Ovary (tissue), 9 donors: ENCODE results near the gene TIGD6. TPM values are rescaled to one million over a fixed set of nuclear protein-coding genes. Genes with fewer than 3 reads are reported as not detected.

Experiments used
- DNase-seq, 5 donors: peaks; one replicate each; pipeline ENCODE4 v3.0.0-alpha.2; 2019 to 2020
- H3K27ac ChIP-seq, 2 donors: fragments of 200-600 bp; one replicate each; pipeline versions ENCODE4 v1.5.1 to v1.8.0; 2019 to 2022
- H3K27me3 ChIP-seq: fragments of 200-600 bp; one replicate; pipeline ENCODE4 v1.8.0; 2022
- H3K36me3 ChIP-seq: fragments of 200-600 bp; sonication (generic); one replicate; pipeline ENCODE4 v1.5.1; 2019
- H3K4me1 ChIP-seq: one replicate; pipeline ENCODE4 v1.8.1; 2013; ENCODE audit warnings: mild to moderate bottlenecking, moderate library complexity; ENCODE audit not compliant: insufficient read depth
- H3K4me3 ChIP-seq: fragments of 200-600 bp; sonication (generic); one replicate; pipeline ENCODE4 v1.5.1; 2017
- H3K9me3 ChIP-seq, 2 donors: fragments of 200-600 bp in 1 of 2; sonication (generic) in 1 of 2; one replicate each; pipeline versions ENCODE4 v1.5.1 to v1.8.1; 2013 to 2019; ENCODE audit warnings: mild to moderate bottlenecking in 1 of 2, moderate library complexity in 1 of 2
- EP300 ChIP-seq: sonication (generic); formaldehyde crosslinking; IDR thresholded peaks from one replicate; pipeline ENCODE4 v1.6.1; 2017; ENCODE audit warnings: antibody characterized with exemption
- POLR2A ChIP-seq: fragments of 450-650 bp; IDR thresholded peaks from one replicate; pipeline ENCODE4 v1.6.1; 2017; ENCODE audit warnings: antibody characterized with exemption, mild to moderate bottlenecking, moderate library complexity
- WGBS, 3 donors: extraction: QIAGEN DNeasy Blood & Tissue Kit in 1 of 3; methylation state at CpG; one replicate each; pipeline versions ENCODE4 v1.1.5 to v1.1.7; 2013 to 2017; 5-methylcytosine and 5-hydroxymethylcytosine counted together
- intact Hi-C, 4 donors: fragments of 100-400 bp; cut with DNase I; formaldehyde crosslinking; loops; one replicate each; pipeline versions ENCODE4 v1.11.0 to v1.15.1; 2022 to 2023
- polyA plus RNA-seq, 2 donors: library from polyadenylated mRNA; stranded (reverse); fragments of 200-250 nt in 1 of 2; fragments of 350-450 nt in 1 of 2; fragmentation: Illumina TruSeq in 1 of 2; extraction: RNeasy Lipid Tissue Mini Kit (QIAGEN cat#74804) in 1 of 2; gene quantifications; one replicate each; pipeline ENCODE4 v1.2.3, GENCODE V29; 2013 to 2014
- total RNA-seq, 7 donors: library from RNA; depleted of rRNA in 2 of 7; stranded (reverse); fragments of >200 nt in 2 of 7; fragmentation: NEBNext Ultra II Directional in 3 of 7; extraction: Animal tissue kit (Norgen Biotek cat#: 25700) in 3 of 7; gene quantifications; one replicate each; pipeline versions ENCODE4 v1.1.0 to v1.2.4, GENCODE V29; 2016 to 2023
- TF ChIP-seq, protein P1 (sequence below), 3 donors: fragments of 450-650 bp in 2 of 3; fragments of 200-600 bp in 1 of 3; IDR thresholded peaks; one replicate each; pipeline versions ENCODE4 v1.5.1 to v1.8.0; 2016 to 2022; ENCODE audit warnings: antibody characterized with exemption in 3 of 3, mild to moderate bottlenecking in 1 of 3
- donor health status: DM: no; HTN: no; CAD: no; lungs with moderate emphysema.
- donor health status: DM: no; HTN: no; CAD: no.
- donor health status: Bipolar disorder and iron deficiency.
- donor health status: DM: yes; HTN: yes; CAD: no.
- donor health status: DM: no; HTN: no; CAD: no.
- donor health status: DM: yes; HTN: yes; CAD: no.

TIGD6 gene
- total and polyA plus RNA-seq, 9 donors = 2.0 to 7.6 (median 5.5) TPM

DNA sequence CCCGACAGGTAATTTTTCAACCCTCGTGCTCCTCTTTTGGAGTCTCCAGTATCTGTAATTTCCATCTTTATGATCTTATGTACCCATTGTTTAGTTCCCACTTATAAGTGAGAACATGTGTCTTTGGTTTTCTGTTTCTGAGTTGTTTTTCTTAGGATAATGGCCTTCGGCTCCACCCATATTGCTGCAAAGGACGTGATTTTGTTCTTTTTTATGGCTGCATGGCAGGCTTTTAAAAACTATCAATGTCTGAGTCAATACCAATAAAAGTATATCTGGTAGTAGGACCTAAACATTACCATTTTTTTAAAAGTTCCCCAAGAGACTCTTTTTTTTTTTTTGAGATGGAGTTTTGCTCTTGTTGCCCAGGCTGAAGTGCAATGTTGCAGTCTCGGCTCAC lies 43.8 kb downstream of the TIGD6 start:
- no peaks in the 10 kb centered on the region for H3K9me3 ChIP-seq
- peaks cover 5% of the 10 kb centered on the region for H3K4me1 ChIP-seq
- H3K27me3 ChIP-seq = no peaks in the 10 kb centered on the region
- no peak overlapping the region for H3K27ac ChIP-seq
- intact Hi-C loops = no loop called here
- 73 to 86% (median 74%) methylated on average over 5 of the region's 5 CpGs for WGBS, 3 donors
- no peaks in the 10 kb centered on the region for H3K36me3 ChIP-seq
- TF ChIP-seq, protein P1, sequence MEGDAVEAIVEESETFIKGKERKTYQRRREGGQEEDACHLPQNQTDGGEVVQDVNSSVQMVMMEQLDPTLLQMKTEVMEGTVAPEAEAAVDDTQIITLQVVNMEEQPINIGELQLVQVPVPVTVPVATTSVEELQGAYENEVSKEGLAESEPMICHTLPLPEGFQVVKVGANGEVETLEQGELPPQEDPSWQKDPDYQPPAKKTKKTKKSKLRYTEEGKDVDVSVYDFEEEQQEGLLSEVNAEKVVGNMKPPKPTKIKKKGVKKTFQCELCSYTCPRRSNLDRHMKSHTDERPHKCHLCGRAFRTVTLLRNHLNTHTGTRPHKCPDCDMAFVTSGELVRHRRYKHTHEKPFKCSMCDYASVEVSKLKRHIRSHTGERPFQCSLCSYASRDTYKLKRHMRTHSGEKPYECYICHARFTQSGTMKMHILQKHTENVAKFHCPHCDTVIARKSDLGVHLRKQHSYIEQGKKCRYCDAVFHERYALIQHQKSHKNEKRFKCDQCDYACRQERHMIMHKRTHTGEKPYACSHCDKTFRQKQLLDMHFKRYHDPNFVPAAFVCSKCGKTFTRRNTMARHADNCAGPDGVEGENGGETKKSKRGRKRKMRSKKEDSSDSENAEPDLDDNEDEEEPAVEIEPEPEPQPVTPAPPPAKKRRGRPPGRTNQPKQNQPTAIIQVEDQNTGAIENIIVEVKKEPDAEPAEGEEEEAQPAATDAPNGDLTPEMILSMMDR (IDR thresholded peaks at IDR 0.05) = no peak
- TF ChIP-seq EP300 = no peak
- no peak for TF ChIP-seq POLR2A
- no peak for DNase-seq
- no peak overlapping the region for H3K4me3 ChIP-seq

DNA sequence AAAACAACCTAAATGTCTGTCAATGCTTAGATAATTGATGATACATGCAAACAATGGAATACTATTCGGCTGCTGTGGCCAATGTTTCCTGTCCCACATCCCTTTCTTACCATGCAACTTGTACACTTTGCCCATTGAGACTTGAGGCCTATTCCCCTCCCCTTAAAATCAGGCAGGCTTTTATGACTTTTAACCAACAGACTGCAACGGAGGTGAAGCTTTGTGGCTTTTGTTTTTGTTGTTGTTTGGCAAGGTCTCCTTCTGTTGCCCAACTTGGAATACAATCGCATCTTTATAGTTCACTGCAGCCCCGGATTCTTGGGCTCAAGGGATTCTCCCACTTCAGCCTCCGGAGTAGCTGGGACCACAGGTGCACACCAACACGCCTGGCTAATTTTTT lies 45.7 kb downstream of the TIGD6 start:
- DNase-seq = no peak
- H3K27me3 ChIP-seq = no peaks in the 10 kb centered on the region
- no peak for TF ChIP-seq POLR2A
- TF ChIP-seq EP300 = no peak
- TF ChIP-seq, protein P1 (IDR thresholded peaks at IDR 0.05) = no peak
- no peaks in the 10 kb centered on the region for H3K36me3 ChIP-seq
- H3K4me1 ChIP-seq = peaks cover 3% of the 10 kb centered on the region
- intact Hi-C loops = no loop called here
- no peak overlapping the region for H3K27ac ChIP-seq
- H3K4me3 ChIP-seq = no peak overlapping the region
- H3K9me3 ChIP-seq = no peaks in the 10 kb centered on the region
- WGBS, 3 donors = 77 to 82% (median 80%) methylated on average over 6 of the region's 6 CpGs

DNA sequence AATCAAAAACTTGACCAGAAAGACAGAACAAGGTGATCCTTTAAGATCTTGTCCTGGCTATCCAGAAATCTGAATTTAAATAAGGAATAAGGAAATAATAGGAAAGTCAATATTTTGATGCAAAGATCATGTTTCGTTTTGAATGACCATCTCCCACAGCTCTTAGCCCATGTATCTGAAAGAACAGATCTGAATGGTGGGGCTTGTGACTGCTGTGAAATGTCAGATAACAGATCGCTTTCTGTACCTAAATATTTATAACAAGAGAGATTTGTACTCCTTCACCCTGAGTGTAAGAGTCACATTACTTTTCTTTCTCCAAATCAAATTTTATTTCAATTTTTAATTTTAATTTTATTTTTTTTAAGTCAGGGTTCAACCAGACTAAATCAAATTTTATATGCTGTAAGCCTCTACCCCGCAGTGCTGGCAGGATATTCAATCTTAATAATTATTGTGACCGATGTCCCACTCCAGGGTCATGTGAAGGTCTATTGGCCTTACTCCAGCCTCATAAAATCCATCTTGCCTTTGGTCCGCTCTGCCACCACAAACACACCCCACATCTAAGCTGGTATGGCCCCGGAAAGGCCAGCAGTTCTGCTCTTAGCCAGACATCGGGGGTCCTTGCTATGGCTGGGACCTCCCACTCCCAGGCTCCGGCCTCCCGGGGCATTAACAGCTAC lies 46.9 kb downstream of the TIGD6 start:
- 77 to 83% (median 79%) methylated on average over 9 of the region's 9 CpGs for WGBS, 3 donors
- no peaks in the 10 kb centered on the region for H3K9me3 ChIP-seq
- intact Hi-C loops = no loop called here
- no peaks in the 10 kb centered on the region for H3K27me3 ChIP-seq
- H3K36me3 ChIP-seq = no peaks in the 10 kb centered on the region
- H3K4me1 ChIP-seq = no peaks in the 10 kb centered on the region
- no peak overlapping the region for H3K27ac ChIP-seq
- no peak for TF ChIP-seq EP300
- TF ChIP-seq, protein P1 (IDR thresholded peaks at IDR 0.05) = no peak
- no peak overlapping the region for H3K4me3 ChIP-seq
- no peak for DNase-seq

DNA sequence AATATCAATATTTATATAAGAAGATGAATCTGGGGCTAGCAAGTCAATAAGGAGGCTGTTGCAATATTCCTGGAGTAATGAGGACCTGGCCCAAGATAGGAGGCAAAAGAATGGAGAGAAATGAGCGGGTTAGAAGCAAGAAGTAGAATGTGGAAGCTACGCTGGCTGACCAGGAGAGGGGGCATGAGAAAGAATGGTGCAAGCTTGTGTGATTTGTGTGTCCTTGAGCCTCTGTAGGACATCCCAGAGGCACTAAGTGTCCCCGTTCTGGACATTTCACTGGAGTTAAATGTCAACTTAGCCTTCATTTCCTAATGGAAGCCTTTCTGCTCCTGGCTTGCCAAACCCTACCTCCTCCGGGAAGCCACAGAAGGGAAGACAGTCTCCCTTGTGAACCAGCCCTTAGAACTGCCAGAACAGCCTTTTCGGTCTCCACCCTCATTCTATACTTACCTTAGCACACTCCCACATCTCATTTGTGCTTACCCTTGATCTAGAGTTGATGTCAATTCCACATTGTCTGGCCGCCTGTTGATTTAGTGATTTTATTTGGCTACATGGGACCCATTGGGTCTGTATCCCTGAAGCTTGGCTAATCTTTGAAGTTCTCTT lies 49.2 kb downstream of the TIGD6 start:
- WGBS, 3 donors = 70 to 84% (median 84%) methylated on average over 6 of the region's 6 CpGs
- Histone ChIP-seq H3K27me3 (no peaks in the 10 kb centered on the region), H3K36me3 (no peaks in the 10 kb centered on the region), H3K9me3 (no peaks in the 10 kb centered on the region), H3K27ac (no peak overlapping the region), H3K4me1 (no peaks in the 10 kb centered on the region), H3K4me3 (no peak overlapping the region)
- TF ChIP-seq POLR2A (no peak), EP300 (no peak)
- TF ChIP-seq, protein P1 (IDR thresholded peaks at IDR 0.05) = no peak
- no peak for DNase-seq
- intact Hi-C loops = no loop called here
